Testis (tissue), 3 donors: Measurements from ENCODE around the gene GSN. TPM values are rescaled to one million over a fixed set of nuclear protein-coding genes. Genes with fewer than 3 reads are reported as not detected.
A peak's percentile ranks its signal among the peaks of the same experiment; 100 is the strongest.

Experiments
- DNase-seq: peaks from one replicate; pipeline ENCODE4 v3.0.0-alpha.2; 2019
- H3K27ac ChIP-seq, 2 donors: fragments of 200-600 bp; sonication (generic); one replicate each; pipeline ENCODE4 v1.5.1; 2019
- H3K27me3 ChIP-seq: fragments of 200-600 bp; sonication (generic); one replicate; pipeline ENCODE4 v1.5.1; 2019
- H3K36me3 ChIP-seq: fragments of 200-600 bp; sonication (generic); one replicate; pipeline ENCODE4 v1.5.1; 2017; ENCODE audit warnings: low read depth; ENCODE audit errors: missing control alignments
- H3K4me1 ChIP-seq: fragments of 200-600 bp; sonication (generic); one replicate; pipeline ENCODE4 v1.5.1; 2019
- H3K4me3 ChIP-seq, 2 donors: fragments of 200-600 bp; sonication (generic); one replicate each; pipeline ENCODE4 v1.5.1; 2017 to 2019
- H3K9me3 ChIP-seq: fragments of 200-600 bp; sonication (generic); one replicate; pipeline ENCODE4 v1.5.1; 2017
- CTCF ChIP-seq, 3 experiments: fragments of 450-650 bp in 2 of 3; fragments of 200-600 bp in 1 of 3; sonication (generic) in 1 of 3; IDR thresholded peaks; one replicate each; pipeline ENCODE4 v1.5.1; 2016 to 2019; ENCODE audit warnings: antibody characterized with exemption in 3 of 3, mild to moderate bottlenecking in 2 of 3, moderate library complexity in 1 of 3
- POLR2A ChIP-seq: fragments of 450-650 bp; IDR thresholded peaks from one replicate; pipeline ENCODE4 v1.6.1; 2017; ENCODE audit warnings: antibody characterized with exemption, mild to moderate bottlenecking, moderate library complexity
- WGBS, 2 donors: methylation state at CpG; one replicate each; pipeline ENCODE4 v1.1.5; 2018; 5-methylcytosine and 5-hydroxymethylcytosine counted together
- intact Hi-C: fragments of 100-400 bp; cut with DNase I; formaldehyde crosslinking; loops from one replicate; pipeline ENCODE4 v1.15.1; 2023; ENCODE audit warnings: low total_unique reads
- polyA plus RNA-seq: library from polyadenylated mRNA; stranded (reverse); fragments of 350-450 nt; fragmentation: Illumina TruSeq; extraction: RNeasy Lipid Tissue Mini Kit (QIAGEN cat#74804); gene quantifications from one replicate; pipeline ENCODE4 v1.2.3, GENCODE V29; 2014; ENCODE audit warnings: low read depth, low replicate concordance; ENCODE audit not compliant: insufficient read depth
- total RNA-seq, 2 donors: library from RNA; depleted of rRNA; stranded (reverse); fragments of >200 nt; gene quantifications; one replicate each; pipeline ENCODE4 v1.2.3, GENCODE V29; 2016

The GSN gene
- total and polyA plus RNA-seq, 3 donors from 2014 or later: 206 to 392 (median 356) TPM

DNA sequence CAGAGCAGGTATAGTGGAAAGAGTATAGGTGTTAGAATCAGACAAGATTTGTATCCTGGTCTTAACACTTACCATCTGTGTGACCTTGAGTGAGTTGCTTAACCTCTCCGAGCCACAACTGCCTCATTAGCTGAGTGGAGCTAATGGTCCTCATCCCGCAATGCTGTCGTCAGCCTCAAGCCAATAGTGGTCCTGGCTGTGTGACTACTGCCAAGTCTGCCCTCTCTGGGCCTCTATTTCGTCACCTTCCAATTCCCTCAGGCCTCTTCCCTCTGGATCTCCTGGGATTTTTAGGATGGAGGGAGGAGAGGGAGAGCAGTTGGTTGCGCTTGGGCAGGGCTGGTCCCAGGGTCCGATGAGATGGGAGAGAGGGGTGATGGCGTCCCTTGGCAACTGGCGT is 60.5 kb downstream of the GSN start:
- Histone ChIP-seq H3K36me3 (no peaks in the 10 kb centered on the region), H3K9me3 (no peaks in the 10 kb centered on the region), H3K4me3 (no peak overlapping the region), H3K27me3 (no peaks in the 10 kb centered on the region), H3K4me1 (peaks cover 31% of the 10 kb centered on the region), H3K27ac (peak overlapping the region in 1 of 2 donors; percentile 94)
- no peak for TF ChIP-seq CTCF (IDR thresholded peaks at IDR 0.05)
- TF ChIP-seq POLR2A: no peak
- WGBS, 2 donors: 74 to 77% methylated on average over 8 of the region's 8 CpGs
- DNase-seq: peak; percentile 10
- intact Hi-C loops: loop anchor here (5.0 kb wide), 1 partner anchor 44 kb away; the partner anchor contains the start of gene STOM

GRCh38 chr9:121328876-121329681 is 61.1 kb downstream of the GSN start:
- intact Hi-C loops: loop anchor here (5.0 kb wide), 1 partner anchor 43 kb away; the partner anchor contains the start of gene STOM
- peak; percentile 11 for DNase-seq
- Histone ChIP-seq H3K27me3 (no peaks in the 10 kb centered on the region), H3K4me3 (no peak overlapping the region), H3K36me3 (no peaks in the 10 kb centered on the region), H3K27ac (peak overlapping the region in 1 of 2 donors; percentile 94), H3K9me3 (no peaks in the 10 kb centered on the region), H3K4me1 (peaks cover 37% of the 10 kb centered on the region)
- WGBS, 2 donors: 78 to 83% methylated on average over 16 of the region's 16 CpGs
- no peak for TF ChIP-seq POLR2A

DNA sequence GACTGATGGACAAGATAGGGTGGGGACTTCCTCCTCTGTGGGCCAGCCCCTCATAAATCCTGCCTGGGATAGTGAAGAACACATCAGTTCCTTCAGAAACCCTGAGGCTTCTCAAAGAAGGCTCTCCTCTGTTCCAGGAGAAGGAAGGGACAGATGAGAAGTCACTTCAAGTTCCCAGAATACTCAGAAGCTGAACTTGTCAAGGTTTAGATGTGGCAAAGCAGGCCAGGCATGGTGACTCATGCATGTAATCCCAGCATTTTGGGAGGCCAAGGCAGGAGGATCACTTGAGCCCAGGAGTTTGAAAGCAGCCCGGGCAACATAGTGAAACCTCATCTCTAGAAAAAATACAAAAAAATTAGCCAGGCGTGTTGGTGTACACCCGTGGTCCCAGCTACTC is 63.6 kb downstream of the GSN start:
- Histone ChIP-seq H3K27ac (peak overlapping the region; percentile 72 to 79), H3K27me3 (no peaks in the 10 kb centered on the region), H3K4me1 (peaks cover 26% of the 10 kb centered on the region), H3K9me3 (no peaks in the 10 kb centered on the region), H3K4me3 (no peak overlapping the region), H3K36me3 (no peaks in the 10 kb centered on the region)
- no peak for TF ChIP-seq CTCF (IDR thresholded peaks at IDR 0.05)
- no peak for TF ChIP-seq POLR2A
- WGBS, 2 donors: 74 to 78% methylated on average over 3 of the region's 3 CpGs
- no peak for DNase-seq
- intact Hi-C loops: no loop called here

GRCh38 chr9:121331992-121332685 is 64.2 kb downstream of the GSN start:
- DNase-seq: no peak
- no peak overlapping the region for H3K4me3 ChIP-seq
- WGBS, 2 donors: 49 to 55% methylated on average over 14 of the region's 14 CpGs
- H3K4me1 ChIP-seq: peaks cover 26% of the 10 kb centered on the region
- intact Hi-C loops: no loop called here
- TF ChIP-seq POLR2A (no peak), CTCF (IDR thresholded peaks at IDR 0.05) (peak in 2 of 3 experiments; percentile 27 to 53)
- no peaks in the 10 kb centered on the region for H3K27me3 ChIP-seq
- peak overlapping the region; percentile 72 to 79 for H3K27ac ChIP-seq
- no peaks in the 10 kb centered on the region for H3K9me3 ChIP-seq
- no peaks in the 10 kb centered on the region for H3K36me3 ChIP-seq

DNA sequence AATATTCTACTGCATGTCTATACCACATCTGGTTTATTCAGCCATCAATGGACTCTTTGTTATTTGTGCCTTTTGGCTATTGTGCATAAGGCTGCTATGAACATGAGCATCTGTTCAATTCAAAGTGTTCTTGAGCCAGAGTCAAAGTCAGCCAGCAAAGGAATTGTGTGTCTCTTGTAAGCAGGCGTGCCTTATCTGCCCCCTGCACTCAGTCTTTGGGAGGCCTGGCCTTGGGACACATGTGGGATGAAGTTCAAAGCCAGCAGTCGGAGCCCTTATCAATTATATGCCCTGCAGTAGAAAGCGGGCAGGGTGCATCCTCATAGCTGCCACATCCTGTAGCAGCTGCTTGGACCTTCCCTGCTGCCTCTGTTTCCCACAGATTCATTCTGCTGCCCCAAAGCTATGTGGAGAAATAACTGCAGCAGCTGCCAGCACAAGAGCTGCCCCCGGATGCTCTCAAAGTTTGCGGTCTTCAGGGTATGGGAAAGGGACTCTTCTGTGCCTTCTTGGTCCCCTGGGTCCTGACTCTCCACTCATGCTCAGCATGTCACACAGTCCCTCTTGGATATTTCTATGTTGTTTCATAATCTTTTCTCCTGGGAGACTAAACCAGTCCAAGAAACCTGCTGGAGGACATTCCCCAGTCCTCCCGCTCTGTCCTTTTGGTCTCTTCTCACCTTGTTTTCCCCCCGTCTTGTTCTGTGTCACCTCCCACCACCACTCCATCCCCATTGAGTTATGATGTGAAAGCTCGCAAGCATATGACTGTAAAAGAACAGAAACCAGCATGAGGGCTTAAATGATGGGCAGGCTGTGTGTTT is 66.2 kb downstream of the GSN start:
- intact Hi-C loops: no loop called here
- WGBS, 2 donors: 42 to 50% methylated on average over 7 to 8 of the region's 8 CpGs
- no peaks in the 10 kb centered on the region for H3K27me3 ChIP-seq
- H3K4me1 ChIP-seq: peaks cover 32% of the 10 kb centered on the region
- TF ChIP-seq POLR2A (no peak), CTCF (IDR thresholded peaks at IDR 0.05) (no peak)
- no peaks in the 10 kb centered on the region for H3K9me3 ChIP-seq
- no peaks in the 10 kb centered on the region for H3K36me3 ChIP-seq
- no peak overlapping the region for H3K4me3 ChIP-seq
- peak overlapping the region in 1 of 2 donors; percentile 79 for H3K27ac ChIP-seq
- peak; percentile 80 for DNase-seq
